Measurements from ENCODE around the gene EGLN3.
"Not testable (repeated sequence)": the region's sequence is repeated elsewhere in the genome, so short reads cannot be mapped to it uniquely, and the experiment has no call there.

Gene EGLN3

GRCh38 chr14:33928895-33929294 is 22.0 kb downstream of the EGLN3 start:
- H3K36me3 Mint-ChIP-seq (ENCODE audit: insufficient read depth) = peaks cover 8% of the 10 kb centered on the region
- no peak overlapping the region for H3K4me3 Mint-ChIP-seq
- no peak overlapping the region for H3K27ac Mint-ChIP-seq (ENCODE audit: low read depth)
- no peaks in the 10 kb centered on the region for H3K27me3 Mint-ChIP-seq
- DNase-seq (ENCODE audit: low spot score in 2 of 2) (no peak), ATAC-seq (replicated peaks; ENCODE audit: extremely low read depth, poor library complexity, severe bottlenecking) (no peak)
- H3K9me3 Mint-ChIP-seq = peaks cover 5% of the 10 kb centered on the region
- no peaks in the 10 kb centered on the region for H3K4me1 Mint-ChIP-seq

GRCh38 chr14:33927944-33928343 is 22.9 kb downstream of the EGLN3 start:
- no peak overlapping the region for H3K27ac Mint-ChIP-seq (ENCODE audit: low read depth)
- H3K36me3 Mint-ChIP-seq (ENCODE audit: insufficient read depth) = peaks cover 8% of the 10 kb centered on the region
- no peak overlapping the region for H3K4me3 Mint-ChIP-seq
- H3K27me3 Mint-ChIP-seq = no peaks in the 10 kb centered on the region
- DNase-seq (ENCODE audit: low spot score in 2 of 2) (no peak), ATAC-seq (replicated peaks; ENCODE audit: extremely low read depth, poor library complexity, severe bottlenecking) (no peak)
- no peaks in the 10 kb centered on the region for H3K4me1 Mint-ChIP-seq
- H3K9me3 Mint-ChIP-seq = peaks cover 5% of the 10 kb centered on the region

DNA sequence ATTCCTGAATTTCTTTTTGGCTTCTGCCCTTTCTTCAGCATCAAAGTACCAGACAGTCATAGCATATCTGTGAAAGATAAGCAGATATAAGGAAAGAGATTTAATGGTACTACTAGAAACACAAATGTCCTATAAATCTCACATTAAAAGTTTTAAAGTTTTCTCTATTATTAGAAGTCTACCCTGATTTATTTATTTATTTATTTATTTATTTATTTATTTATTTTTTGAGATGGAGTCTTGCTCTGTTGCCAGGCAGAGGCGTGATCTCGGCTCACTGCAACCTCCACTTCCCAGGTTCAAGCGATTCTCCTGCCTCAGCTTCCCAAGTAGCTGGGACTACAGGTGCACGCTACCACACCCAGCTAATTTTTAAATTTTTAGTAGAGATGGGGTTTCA is 23.9 kb downstream of the EGLN3 start:
- H3K9me3 Mint-ChIP-seq; H3K4me3 Mint-ChIP-seq; H3K36me3 Mint-ChIP-seq (ENCODE audit: insufficient read depth); H3K4me1 Mint-ChIP-seq; DNase-seq (ENCODE audit: low spot score in 2 of 2); H3K27ac Mint-ChIP-seq (ENCODE audit: low read depth); ATAC-seq (replicated peaks; ENCODE audit: extremely low read depth, poor library complexity, severe bottlenecking); H3K27me3 Mint-ChIP-seq: not testable (repeated sequence)

DNA sequence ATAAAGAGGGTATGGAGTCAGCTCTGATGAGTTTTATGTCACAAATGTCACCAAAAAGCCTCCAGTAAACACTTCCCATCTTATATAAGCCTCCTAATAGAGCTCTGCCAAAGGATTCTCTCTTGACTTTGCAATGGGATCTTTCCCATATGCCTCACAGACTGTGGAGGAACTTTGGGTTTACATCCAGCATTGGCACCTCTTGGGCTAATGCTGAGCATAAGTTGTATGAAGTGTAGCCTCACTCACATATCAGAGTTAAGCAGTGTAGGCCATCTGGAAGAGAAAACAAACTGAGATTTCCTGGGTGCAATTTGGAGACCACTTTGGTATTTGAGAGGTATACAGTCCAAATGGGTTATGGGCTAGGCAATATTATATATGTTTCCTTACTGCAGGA is 24.9 kb downstream of the EGLN3 start:
- DNase-seq (ENCODE audit: low spot score in 2 of 2) (no peak), ATAC-seq (replicated peaks; ENCODE audit: extremely low read depth, poor library complexity, severe bottlenecking) (no peak)
- peaks cover 5% of the 10 kb centered on the region for H3K9me3 Mint-ChIP-seq
- H3K27ac Mint-ChIP-seq (ENCODE audit: low read depth) = no peak overlapping the region
- H3K27me3 Mint-ChIP-seq = no peaks in the 10 kb centered on the region
- H3K4me1 Mint-ChIP-seq = no peaks in the 10 kb centered on the region
- peaks cover 8% of the 10 kb centered on the region for H3K36me3 Mint-ChIP-seq (ENCODE audit: insufficient read depth)
- H3K4me3 Mint-ChIP-seq = no peak overlapping the region

DNA sequence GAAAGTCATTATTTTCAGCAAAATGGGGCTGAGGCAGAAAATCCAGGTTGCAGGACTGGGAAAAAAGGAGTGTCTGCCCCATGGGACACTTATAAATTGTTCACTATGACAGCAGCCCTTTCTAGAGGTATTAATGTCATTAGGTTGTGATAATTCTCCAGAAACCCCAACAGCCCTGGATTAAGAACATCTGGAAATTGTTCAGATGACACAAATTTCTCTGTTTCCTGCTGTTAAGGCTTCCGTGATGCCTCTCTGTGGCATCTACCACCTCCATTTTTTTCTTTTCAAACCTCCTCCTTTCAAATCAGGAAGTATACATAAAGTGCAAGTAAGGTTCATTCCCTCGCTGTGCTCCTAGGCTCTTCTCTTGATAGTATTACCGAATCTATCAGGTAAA is 25.6 kb downstream of the EGLN3 start:
- Mint-ChIP-seq H3K4me1 (no peaks in the 10 kb centered on the region), H3K9me3 (peaks cover 5% of the 10 kb centered on the region), H3K36me3 (ENCODE audit: insufficient read depth) (peaks cover 5% of the 10 kb centered on the region), H3K27me3 (no peaks in the 10 kb centered on the region), H3K4me3 (no peak overlapping the region), H3K27ac (ENCODE audit: low read depth) (no peak overlapping the region)
- no peak for DNase-seq (ENCODE audit: low spot score in 2 of 2)
- no peak for ATAC-seq (replicated peaks; ENCODE audit: extremely low read depth, poor library complexity, severe bottlenecking)

DNA sequence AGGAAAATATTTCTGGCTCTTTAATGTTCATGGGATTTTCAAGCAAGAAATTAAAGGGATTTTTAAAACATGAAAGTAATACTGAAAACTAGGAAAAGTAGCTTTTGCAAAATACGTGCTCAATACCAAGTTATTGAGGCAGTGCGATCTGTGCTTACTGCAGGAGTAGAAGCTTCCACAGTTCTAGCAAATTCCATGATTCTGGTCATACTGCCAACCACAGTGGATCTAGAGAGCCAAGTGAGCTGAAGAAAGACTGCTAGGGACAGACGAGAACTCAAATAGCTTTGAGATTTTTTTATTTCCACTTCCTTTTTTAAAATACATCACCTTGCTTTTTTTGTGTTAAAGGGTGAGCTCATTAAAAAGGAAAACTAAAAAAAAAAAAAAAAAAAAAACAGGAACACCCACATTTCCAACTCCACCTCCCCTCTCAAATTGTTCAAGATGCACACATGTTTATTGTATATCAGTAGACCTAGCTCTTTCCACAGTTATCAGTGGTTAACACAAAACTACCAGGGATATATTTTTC is 26.2 kb downstream of the EGLN3 start:
- H3K27me3 Mint-ChIP-seq = no peaks in the 10 kb centered on the region
- peaks cover under 1% of the 10 kb centered on the region for H3K9me3 Mint-ChIP-seq

DNA sequence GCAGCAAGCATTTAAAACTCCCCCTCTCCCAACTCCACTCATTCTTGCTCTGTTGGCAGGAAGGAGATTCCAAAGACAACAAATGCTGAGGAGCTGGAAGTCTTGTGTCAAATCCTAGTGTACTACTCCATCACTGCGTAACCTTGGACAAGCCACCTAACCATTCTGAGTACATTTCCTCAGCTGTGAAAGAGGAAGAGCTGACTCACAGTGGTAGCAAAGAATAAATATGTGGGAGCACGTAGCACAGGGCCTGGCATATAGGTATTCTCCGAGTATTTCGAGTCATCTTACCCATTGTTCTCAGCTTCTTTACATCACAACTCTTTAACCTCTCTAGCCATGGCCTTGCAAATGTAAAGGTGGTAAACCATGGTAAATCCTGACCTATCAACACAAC is 28.7 kb downstream of the EGLN3 start:
- Mint-ChIP-seq H3K9me3 (no peaks in the 10 kb centered on the region), H3K4me3 (no peak overlapping the region), H3K4me1 (no peaks in the 10 kb centered on the region), H3K27ac (ENCODE audit: low read depth) (no peak overlapping the region), H3K36me3 (ENCODE audit: insufficient read depth) (peaks cover 1% of the 10 kb centered on the region), H3K27me3 (no peaks in the 10 kb centered on the region)
- DNase-seq (ENCODE audit: low spot score in 2 of 2) (no peak), ATAC-seq (replicated peaks; ENCODE audit: extremely low read depth, poor library complexity, severe bottlenecking) (no peak)

More for the DNA sequence above, 26.2 kb downstream of the EGLN3 start:
- ATAC-seq (replicated peaks; ENCODE audit: extremely low read depth, poor library complexity, severe bottlenecking) = no peak
- Mint-ChIP-seq H3K36me3 (ENCODE audit: insufficient read depth) (peaks cover 5% of the 10 kb centered on the region), H3K27ac (ENCODE audit: low read depth) (no peak overlapping the region), H3K4me3 (no peak overlapping the region), H3K4me1 (no peaks in the 10 kb centered on the region)
- DNase-seq (ENCODE audit: low spot score in 2 of 2) = no peak

DNA sequence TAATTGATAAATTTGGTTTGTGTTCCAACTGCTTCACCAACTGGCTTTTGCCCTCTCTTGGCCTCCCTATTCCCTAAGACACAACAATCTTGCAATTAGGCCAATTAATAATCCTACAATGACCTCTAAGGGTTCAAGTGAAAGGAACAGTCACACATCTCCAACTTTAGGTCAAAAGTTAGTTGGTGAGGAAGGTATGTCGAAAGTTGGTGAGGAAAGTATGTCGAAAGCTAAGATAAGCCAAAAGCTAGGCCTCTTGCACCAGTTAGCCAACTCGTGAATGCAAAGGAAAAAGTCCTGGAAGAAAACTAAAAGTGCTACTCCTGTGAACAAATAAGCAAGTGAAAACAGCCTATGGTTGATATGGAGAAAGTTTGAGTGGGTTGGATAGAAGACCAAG is 32.6 kb downstream of the EGLN3 start:
- Mint-ChIP-seq H3K9me3 (no peaks in the 10 kb centered on the region), H3K36me3 (ENCODE audit: insufficient read depth) (no peaks in the 10 kb centered on the region), H3K27me3 (no peaks in the 10 kb centered on the region), H3K4me3 (no peak overlapping the region), H3K27ac (ENCODE audit: low read depth) (no peak overlapping the region), H3K4me1 (no peaks in the 10 kb centered on the region)
- ATAC-seq (replicated peaks; ENCODE audit: extremely low read depth, poor library complexity, severe bottlenecking) (no peak), DNase-seq (ENCODE audit: low spot score in 2 of 2) (no peak)

GRCh38 chr14:33917661-33918060 is 33.2 kb downstream of the EGLN3 start:
- H3K4me1 Mint-ChIP-seq = no peaks in the 10 kb centered on the region
- no peaks in the 10 kb centered on the region for H3K27me3 Mint-ChIP-seq
- no peaks in the 10 kb centered on the region for H3K36me3 Mint-ChIP-seq (ENCODE audit: insufficient read depth)
- no peak for DNase-seq (ENCODE audit: low spot score in 2 of 2)
- H3K4me3 Mint-ChIP-seq = no peak overlapping the region
- H3K9me3 Mint-ChIP-seq = no peaks in the 10 kb centered on the region
- H3K27ac Mint-ChIP-seq (ENCODE audit: low read depth) = no peak overlapping the region
- no peak for ATAC-seq (replicated peaks; ENCODE audit: extremely low read depth, poor library complexity, severe bottlenecking)

- ATAC-seq (replicated peaks; ENCODE audit: extremely low read depth, poor library complexity, severe bottlenecking) (no peak), DNase-seq (ENCODE audit: low spot score in 2 of 2) (no peak)
- no peak overlapping the region for H3K27ac Mint-ChIP-seq (ENCODE audit: low read depth)
- no peaks in the 10 kb centered on the region for H3K36me3 Mint-ChIP-seq (ENCODE audit: insufficient read depth)
- H3K4me1 Mint-ChIP-seq = no peaks in the 10 kb centered on the region
- H3K9me3 Mint-ChIP-seq = no peaks in the 10 kb centered on the region
- H3K27me3 Mint-ChIP-seq = no peaks in the 10 kb centered on the region
- no peak overlapping the region for H3K4me3 Mint-ChIP-seq
These were observed 34.0 kb downstream of the EGLN3 start for GRCh38 chr14:33916663-33917565.

GRCh38 chr14:33915682-33916081 is 35.2 kb downstream of the EGLN3 start:
- DNase-seq (ENCODE audit: low spot score in 2 of 2) (no peak), ATAC-seq (replicated peaks; ENCODE audit: extremely low read depth, poor library complexity, severe bottlenecking) (no peak)
- no peaks in the 10 kb centered on the region for H3K4me1 Mint-ChIP-seq
- no peak overlapping the region for H3K27ac Mint-ChIP-seq (ENCODE audit: low read depth)
- no peaks in the 10 kb centered on the region for H3K27me3 Mint-ChIP-seq
- no peaks in the 10 kb centered on the region for H3K36me3 Mint-ChIP-seq (ENCODE audit: insufficient read depth)
- no peak overlapping the region for H3K4me3 Mint-ChIP-seq
- H3K9me3 Mint-ChIP-seq = no peaks in the 10 kb centered on the region

DNA sequence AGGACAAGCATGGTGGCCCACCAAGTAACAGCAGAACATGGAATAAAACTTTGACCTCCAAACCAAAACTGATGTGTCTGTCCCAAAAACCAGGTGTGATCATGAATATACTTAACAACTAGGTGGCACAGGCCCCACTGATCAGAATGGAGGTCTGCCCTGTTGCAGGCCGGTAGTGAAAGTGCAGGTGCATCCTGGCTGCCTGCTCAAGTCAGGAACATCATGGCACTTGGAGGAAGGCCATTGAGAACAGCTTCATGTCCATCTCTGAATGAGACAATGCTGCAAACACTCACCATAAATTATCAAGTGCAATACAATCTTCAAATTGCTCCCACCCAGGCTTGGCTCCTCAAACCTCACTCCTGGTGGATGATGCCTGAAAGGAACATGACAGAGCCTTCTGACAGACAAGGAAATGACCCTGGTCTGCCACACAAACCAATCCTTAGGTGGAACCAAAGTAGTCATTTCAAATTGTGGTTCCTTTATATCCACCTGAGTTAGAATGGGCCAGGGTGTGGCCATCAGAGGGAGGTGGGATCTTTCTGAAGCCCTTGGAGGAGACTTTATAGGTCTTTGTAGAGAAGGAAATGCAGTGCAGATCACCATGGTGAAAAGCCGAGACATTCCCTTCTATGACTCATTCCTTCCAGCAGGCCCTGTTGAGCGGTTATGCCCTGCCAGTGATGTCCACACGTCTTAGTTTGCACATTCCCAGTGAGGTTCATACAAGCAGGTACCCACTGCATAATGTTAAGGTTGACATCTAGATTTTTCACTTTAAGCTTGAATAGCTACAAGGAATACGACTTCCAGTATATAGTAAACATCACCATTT is 36.0 kb downstream of the EGLN3 start:
- Mint-ChIP-seq H3K27ac (ENCODE audit: low read depth) (no peak overlapping the region), H3K27me3 (no peaks in the 10 kb centered on the region), H3K4me3 (no peak overlapping the region), H3K36me3 (ENCODE audit: insufficient read depth) (no peaks in the 10 kb centered on the region), H3K9me3 (no peaks in the 10 kb centered on the region), H3K4me1 (no peaks in the 10 kb centered on the region)
- DNase-seq (ENCODE audit: low spot score in 2 of 2) (no peak), ATAC-seq (replicated peaks; ENCODE audit: extremely low read depth, poor library complexity, severe bottlenecking) (no peak)

All from central memory CD8-positive, alpha-beta T cell (primary cell).